Hypothalamus (tissue), 51 donors: ENCODE measurements around the gene PAGR1.
A peak's percentile ranks its signal among the peaks of the same experiment; 100 is the strongest.
"Not testable (repeated sequence)": the region's sequence is repeated elsewhere in the genome, so short reads cannot be mapped to it uniquely, and the experiment has no call there.

Experiments used
- DNase-seq, 51 donors: peaks; one replicate each; lab custom pipeline; 2025; lab: John Stamatoyannopoulos, UW

Gene PAGR1

GRCh38 chr16:29815793-29816693 is at the start of gene PAGR1:
Gene PAGR1 (plus strand): TSS chr16:29816152. CDS start chr16:29816526, 374 bp downstream.
- peak; percentile 82 to 99 (median 97) for DNase-seq

GRCh38 chr16:29766571-29766970 is 49.4 kb upstream of the PAGR1 start:
- DNase-seq: no peak

DNA sequence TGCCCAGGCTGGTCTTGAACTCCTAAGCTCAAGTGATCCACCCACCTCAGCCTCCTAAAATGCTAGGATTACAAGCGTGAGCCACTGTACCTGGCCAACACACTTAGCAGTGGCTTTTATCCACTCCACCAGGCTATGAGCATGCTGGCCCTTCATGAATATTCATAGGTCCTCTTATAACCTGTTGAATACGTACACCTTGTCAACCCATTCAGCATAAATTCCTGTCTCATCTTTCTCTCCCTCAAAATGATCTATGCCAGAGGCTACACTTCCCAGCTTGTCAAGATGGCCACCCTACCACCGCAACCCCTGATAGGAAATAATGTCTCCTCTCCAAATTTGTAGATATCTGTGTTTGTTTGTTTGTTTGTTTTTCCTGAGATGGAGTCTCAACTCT is 48.9 kb upstream of the PAGR1 start:
- DNase-seq: no peak

GRCh38 chr16:29769507-29769906 is 46.4 kb upstream of the PAGR1 start:
- no peak for DNase-seq

DNA sequence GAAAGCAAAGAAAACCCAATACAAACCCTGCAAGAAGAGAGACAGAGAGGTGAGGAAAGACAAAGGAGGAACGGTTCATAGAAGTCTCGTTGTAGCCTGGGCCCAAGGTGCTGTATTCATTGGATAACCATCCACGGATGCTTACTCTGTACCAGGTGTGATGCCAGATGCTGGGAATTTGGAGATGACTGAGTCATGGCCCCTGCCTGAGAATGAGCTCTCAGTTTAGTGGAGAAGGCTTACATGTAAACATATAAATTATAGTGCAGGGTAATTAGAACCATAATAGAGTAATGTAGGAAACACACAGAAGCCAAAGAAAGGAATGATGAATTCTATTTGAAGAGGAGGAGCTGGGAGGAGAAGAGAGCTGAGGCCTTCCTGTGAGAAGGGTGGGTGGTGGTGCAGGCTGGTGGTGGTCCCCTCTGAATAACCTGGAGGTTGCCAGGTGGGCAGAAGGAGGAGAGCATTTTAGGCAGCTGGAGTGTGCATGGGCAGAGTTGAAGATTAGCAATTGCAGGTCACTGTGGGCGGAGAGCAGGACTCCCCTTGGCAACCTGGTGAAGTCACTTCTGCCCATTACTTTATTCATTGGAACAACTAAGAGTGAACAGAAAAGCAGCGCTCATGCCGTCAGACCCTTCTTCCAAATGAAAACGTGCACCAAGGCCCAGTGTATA is 45.6 kb upstream of the PAGR1 start:
- DNase-seq: no peak

GRCh38 chr16:29772330-29772729 is 43.6 kb upstream of the PAGR1 start:
- DNase-seq: not testable (repeated sequence)

DNA sequence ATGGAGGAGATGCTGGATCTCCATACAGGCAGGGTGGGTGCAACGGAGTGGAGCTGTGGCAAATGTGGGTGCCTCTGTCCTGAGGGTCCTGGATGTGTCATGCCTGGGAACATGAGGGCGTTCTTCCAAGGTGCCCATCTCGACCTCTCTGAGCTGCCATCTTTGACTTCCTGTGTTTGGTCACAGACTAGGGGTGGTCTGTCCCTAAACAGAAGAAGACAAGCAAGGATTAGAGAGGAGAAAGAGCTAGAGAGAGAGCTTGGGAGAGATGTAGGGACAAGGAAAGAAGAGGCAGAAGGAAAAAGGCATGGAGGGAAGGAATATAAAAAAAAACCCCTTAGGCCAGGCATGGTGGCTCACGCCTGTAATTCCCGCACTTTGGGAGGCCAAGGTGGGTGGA is 41.2 kb upstream of the PAGR1 start:
- no peak for DNase-seq

DNA sequence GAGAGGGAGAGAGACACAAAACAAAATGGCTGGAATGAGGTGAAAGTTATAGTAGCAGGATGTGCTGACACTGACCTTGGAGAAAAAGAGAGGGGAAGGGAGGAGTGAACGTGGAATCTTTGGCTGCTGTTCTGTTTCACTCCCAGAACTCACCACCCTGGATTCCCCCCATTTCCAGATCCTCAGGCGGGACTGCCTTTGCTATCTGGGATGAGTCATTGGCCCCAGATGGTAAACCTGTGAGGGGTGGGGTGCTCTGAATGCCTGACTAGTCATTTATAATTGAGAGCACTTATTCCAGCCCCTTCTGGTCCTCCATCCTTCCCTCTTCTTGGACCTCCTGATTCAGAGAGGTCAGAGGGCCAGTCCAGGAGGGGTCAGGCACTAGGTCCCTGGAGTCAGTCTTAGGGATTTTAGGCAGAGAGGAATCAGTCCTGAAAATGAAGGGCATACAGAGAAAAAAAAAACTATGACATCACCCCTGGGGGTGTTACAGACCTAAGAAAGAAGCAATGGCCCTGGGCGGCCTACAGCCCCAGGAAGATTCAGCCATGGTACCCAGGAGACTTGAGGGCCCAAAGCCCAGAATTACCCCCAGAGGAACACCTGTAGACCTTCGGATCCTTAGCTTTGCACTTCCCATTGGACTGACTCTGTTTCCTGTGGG is 40.1 kb upstream of the PAGR1 start:
- no peak for DNase-seq

DNA sequence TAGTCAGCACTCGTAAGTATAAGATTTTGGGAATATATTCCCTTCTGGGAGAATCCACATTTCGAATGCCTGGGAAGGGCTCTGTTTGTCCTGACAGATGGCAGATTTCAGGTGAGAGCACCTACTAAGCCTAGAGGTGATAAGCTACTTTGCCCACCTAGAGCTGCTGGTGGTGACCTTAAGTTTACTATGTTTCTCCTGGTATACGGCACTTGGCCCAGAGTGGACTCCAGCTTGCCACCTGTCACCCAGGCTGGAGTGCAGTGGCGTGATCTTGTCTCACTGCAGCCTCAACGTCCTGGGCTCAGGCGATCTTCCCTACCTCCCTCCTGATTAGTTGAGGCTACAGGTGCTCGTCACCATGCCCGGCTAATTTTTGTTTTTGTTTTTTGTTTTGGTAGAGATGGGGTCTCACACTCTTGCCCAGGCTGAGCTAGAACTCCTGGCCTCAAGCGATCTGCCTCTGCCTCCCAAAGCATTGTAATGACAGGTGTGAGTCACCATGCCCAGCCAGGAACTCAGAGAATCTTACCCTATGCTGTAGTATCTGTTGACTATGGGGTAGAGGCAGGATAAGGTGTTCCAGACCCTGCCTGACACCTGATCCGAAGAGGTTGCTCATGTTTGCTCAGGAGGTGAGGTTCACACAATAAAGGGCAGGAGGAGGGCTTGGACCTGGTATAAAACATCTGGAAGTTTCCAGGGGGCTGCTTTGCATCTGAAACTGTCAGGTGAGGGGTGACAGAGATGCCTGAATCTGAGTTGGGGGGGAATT is 38.2 kb upstream of the PAGR1 start, which contains the start of gene ZG16:
Gene ZG16 (plus strand): TSS at position 681 of the 775 bp plus-strand sequence. CDS start 1,011 bp downstream, outside the sequence.
- no peak for DNase-seq

- no peak for DNase-seq
Measured at GRCh38 chr16:29779474-29779873, 36.5 kb upstream of the PAGR1 start.

DNA sequence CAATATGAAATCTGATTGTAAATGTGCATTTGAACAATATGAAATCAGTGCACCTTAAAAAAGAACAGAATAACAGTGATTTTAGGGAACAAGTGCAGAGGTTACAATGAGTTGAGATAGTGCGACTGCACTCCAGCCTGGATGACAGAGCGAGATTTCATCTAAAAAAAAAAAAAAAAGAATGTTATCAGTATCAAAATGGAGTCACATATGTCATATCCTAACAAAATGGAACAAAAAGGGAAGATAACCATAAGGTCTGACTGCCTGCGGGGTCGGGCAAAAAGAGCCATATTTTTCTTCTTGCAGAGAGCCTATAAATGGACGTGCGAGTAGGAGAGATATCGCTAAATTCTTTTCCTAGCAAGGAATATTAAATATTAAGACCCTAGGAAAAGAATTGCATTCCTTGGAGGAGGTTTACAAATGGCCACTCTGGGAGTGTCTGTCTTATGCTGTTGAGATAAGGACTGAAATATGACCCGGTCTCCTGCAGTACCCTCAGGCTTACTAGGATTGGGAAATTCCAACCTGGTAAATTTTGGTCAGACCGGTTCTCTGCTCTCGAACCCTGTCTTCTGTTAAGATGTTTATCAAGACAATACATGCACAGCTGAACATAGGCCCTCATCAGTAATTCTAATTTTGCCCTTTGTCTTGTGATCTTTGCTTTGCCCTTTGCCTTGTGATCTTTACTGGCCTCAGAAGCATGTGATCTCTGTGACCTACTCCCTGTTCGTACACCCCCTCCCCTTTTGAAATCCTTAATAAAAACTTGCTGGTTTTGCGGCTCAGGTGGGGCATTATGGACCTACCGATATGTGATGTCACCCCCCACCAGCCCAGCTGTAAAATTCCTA is 32.6 kb upstream of the PAGR1 start:
- not testable (repeated sequence) for DNase-seq

- no peak for DNase-seq
Measured at GRCh38 chr16:29784157-29784556, 31.8 kb upstream of the PAGR1 start.

DNA sequence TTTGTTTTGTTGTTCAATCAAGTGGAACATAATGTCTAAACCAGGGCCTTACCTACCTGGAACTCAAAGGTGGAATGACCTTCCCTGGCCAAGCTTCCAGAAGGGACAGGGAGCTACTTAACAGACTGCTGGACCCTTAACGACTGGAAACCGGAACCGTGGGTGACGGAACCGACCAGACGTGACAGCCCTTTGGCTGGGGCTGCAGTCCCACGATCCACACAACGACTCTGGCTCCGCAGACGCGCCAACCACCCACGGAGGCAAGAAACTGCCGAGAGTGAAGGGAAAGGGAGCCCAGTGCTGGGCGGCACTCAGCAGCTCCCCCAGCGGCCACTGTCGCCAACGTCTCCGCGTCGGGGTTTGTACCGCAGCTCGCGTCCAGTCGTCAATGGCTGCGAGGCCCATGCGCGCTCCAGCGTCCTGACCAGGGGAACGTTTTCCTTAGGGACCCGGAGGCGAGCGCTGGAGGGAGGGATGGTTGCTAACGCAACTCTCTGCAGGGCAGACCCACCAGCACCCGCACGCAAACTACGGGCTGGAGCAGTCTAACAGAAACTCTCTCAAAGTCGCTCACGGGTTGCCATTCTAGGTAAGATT is 31.0 kb upstream of the PAGR1 start:
- peak in 47 of 51 donors; percentile 1 to 67 (median 28) for DNase-seq

DNA sequence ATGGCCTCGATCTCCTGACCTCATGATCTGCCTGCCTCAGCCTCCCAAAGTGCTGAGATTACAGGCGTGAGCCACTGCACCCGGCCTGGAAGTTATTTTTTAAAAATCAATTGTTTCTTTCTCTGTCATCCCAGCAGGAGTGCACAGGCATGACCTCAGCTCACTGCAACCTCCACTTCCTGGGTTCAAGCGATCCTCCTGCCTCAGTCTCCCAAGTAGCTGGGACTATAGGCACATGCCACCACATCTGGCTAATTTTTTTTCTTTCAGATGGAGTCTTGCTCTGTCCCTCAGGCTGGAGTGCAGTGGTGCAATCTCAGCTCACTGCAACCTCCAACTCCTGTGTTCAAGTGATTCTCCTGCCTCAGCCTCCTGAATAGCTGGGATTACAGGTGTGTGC is 28.8 kb upstream of the PAGR1 start:
- not testable (repeated sequence) for DNase-seq

GRCh38 chr16:29789775-29790182 is 26.2 kb upstream of the PAGR1 start:
- no peak for DNase-seq

DNA sequence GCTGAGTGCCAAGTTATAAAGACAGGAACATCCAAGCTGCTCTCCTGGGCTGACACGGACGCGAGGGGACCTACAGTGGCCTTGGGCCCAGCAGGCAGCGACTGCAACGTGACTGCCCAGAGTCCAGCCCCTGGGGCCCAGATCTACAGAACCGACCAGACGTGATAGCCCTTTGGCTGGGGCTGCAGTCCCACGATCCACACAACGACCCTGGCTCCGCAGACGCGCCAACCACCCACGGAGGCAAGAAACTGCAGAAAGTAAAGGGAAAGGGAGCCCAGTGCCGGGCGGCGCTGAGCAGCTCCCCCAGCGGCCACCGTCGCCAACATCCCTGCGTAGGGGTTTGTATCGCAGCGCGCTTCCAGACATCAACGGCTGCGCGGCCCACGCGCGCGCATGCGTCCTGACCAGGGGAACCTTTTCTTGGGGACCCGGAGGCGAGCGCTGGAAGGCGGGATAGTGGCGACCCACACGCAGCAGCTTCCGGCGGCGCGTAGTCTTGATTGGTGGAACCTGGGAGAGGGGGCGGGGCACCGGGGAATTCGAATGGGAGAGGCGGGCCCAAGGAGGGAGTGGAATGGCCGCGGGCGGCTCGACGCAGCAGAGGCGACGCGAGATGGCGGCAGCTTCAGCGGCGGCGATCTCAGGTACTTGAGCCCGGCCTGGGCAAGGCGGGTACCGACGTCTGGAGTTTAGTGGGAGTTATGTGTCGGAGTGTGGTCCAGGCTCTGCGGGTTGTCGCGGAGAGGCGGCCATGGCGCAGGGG is 25.6 kb upstream of the PAGR1 start, which contains the start of gene KIF22:
Gene KIF22 (plus strand): TSS at position 569 of the 766 bp plus-strand sequence. CDS start 9 bp downstream, at position 578.
- peak; percentile 83 to 100 (median 98) for DNase-seq

- peak in 1 of 51 donors; percentile 29 for DNase-seq
Measured at GRCh38 chr16:29790949-29791844, 24.8 kb upstream of the PAGR1 start.
